Spinal cord (tissue), 10 donors: ENCODE measurements around the gene ZBTB9. TPM values are rescaled to one million over a fixed set of nuclear protein-coding genes. Genes with fewer than 3 reads are reported as not detected.

Experiments
- DNase-seq, 6 donors: peaks; one replicate each; pipeline versions ENCODE4 v3.0.0 to v3.0.0-alpha.2; 2013 to 2015; ENCODE audit warnings: low spot score in 6 of 6, low read depth in 4 of 6
- H3K27ac ChIP-seq: one replicate; pipeline ENCODE4 v1.5.1; 2013; ENCODE audit warnings: low read depth, low read length, control low read depth
- H3K27me3 ChIP-seq: one replicate; pipeline ENCODE4 v1.6.1; 2013; ENCODE audit warnings: low read length; ENCODE audit not compliant: control insufficient read depth, insufficient read depth
- H3K36me3 ChIP-seq: one replicate; pipeline ENCODE4 v1.6.1; 2013; ENCODE audit warnings: low read length; ENCODE audit not compliant: control insufficient read depth, insufficient read depth
- H3K4me1 ChIP-seq: one replicate; pipeline ENCODE4 v1.6.1; 2013; ENCODE audit warnings: low read length; ENCODE audit not compliant: control insufficient read depth, insufficient read depth
- H3K4me3 ChIP-seq: one replicate; pipeline ENCODE4 v1.5.1; 2013; ENCODE audit warnings: low read depth, low read length, control low read depth
- H3K9me3 ChIP-seq: one replicate; pipeline ENCODE4 v1.6.1; 2013; ENCODE audit warnings: low read length; ENCODE audit not compliant: control insufficient read depth, insufficient read depth
- WGBS: methylation state at CpG from one replicate; pipeline ENCODE4 v1.1.5; 2013; ENCODE audit warnings: missing lambda C conversion rate; ENCODE audit not compliant: insufficient coverage; 5-methylcytosine and 5-hydroxymethylcytosine counted together
- polyA plus RNA-seq, 2 donors: library from polyadenylated mRNA; unstranded; fragments of 120-200 nt; gene quantifications; one replicate each; pipeline ENCODE4 v1.2.1, GENCODE V29; 2013; ENCODE audit not compliant: insufficient read length in 2 of 2
- total RNA-seq, 2 donors: library from RNA; depleted of rRNA in 1 of 2; stranded (reverse); fragments of 120-200 nt in 1 of 2; fragments of >200 nt in 1 of 2; gene quantifications; one replicate each; pipeline versions ENCODE4 v1.2.3 to v1.2.4, GENCODE V29; 2013 to 2014
- donor health status: healthy.

The ZBTB9 gene
- total and polyA plus RNA-seq, 4 donors, result 7.1 to 14.1 (median 12.9) TPM

DNA sequence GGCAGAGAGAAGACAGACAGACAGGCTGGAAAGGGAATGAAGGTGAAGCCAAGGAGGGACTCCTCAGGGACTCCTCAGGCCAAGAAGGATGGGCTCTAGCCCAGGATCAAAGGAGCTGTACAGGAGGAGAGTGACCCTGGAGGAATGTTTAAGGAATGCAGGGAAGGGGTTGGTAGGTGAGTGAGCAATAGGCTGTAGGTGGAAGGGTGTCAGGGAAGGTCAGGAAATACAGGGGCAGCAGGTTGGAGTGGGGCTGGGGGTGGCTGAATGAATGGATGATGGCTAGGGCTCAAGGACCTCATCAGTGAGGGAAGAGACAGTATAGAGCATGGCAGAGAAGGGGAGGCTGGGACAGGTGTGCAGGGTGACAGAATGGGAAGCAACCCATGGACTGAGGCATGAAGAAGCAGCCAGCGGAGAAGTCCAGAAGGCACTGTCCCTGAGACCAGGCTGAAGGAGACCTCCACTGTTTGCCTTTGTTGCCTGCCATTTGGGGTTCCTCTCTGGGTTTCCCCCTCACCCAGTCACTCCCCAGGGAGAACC, 21.3 kb upstream of the ZBTB9 start:
- peaks cover 60% of the 10 kb centered on the region for H3K36me3 ChIP-seq
- H3K27ac ChIP-seq, result no peak overlapping the region
- peaks cover 47% of the 10 kb centered on the region for H3K4me1 ChIP-seq
- H3K4me3 ChIP-seq, result no peak overlapping the region
- DNase-seq, result no peak
- H3K27me3 ChIP-seq, result no peaks in the 10 kb centered on the region
- no peaks in the 10 kb centered on the region for H3K9me3 ChIP-seq
- WGBS, result 100% methylated on average over 1 of the region's 1 CpG

DNA sequence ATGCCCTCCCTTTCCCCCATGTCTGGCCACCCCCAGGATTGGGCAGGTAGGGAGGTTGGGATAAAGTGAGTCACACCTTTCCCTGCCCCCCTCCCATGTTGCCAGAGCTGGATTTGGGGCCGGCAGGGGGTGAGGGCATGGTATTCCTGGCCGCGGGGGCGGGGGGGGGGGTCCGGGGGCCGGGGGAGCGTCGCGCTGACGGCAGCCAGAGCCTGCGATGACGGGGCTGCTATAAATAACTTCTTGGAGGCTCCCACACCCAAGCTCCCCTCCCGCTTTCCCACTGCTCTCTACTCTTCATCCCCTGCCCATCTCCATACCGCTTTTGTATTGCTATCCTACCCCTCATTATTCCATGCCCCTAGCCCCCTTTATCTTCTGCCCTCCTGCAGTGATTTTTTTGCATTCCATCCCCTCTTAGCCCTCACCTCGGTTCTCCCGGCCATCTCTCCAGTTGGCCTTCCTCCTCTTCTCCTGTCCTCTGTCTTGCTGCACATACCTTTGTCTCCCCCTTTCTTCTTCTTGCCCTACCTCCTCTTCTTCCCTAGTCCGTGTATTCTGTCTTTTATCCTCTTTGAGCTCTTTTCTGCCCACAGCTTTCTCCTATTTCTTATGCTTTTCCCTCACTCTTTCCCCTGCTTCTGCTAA, 20.7 kb upstream of the ZBTB9 start:
- H3K4me3 ChIP-seq, result no peak overlapping the region
- no peak overlapping the region for H3K27ac ChIP-seq

DNA sequence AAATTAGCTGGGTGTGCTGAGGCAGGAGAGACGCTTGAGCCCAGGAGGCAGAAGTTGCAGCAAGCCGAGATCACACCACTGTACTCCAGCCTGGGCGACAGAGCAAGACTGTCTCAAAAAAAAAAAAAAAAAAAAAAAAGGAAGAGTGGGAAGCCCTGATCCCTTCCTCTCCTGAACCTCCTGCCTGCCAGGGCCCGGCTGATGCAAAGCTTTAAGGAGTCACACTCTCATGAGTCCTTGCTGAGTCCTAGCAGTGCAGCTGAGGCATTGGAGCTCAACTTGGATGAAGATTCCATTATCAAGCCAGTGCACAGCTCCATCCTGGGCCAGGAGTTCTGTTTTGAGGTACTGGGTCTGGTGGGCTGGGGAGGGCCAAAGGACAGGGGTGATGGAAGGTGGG, 19.4 kb upstream of the ZBTB9 start:
- WGBS, result 67% methylated on average over 1 of the region's 4 CpGs
- Histone ChIP-seq H3K9me3 (no peaks in the 10 kb centered on the region), H3K27me3 (no peaks in the 10 kb centered on the region), H3K36me3 (peaks cover 75% of the 10 kb centered on the region), H3K4me1 (peaks cover 32% of the 10 kb centered on the region), H3K4me3 (no peak overlapping the region), H3K27ac (no peak overlapping the region)
- no peak for DNase-seq

More for the DNA sequence above, 20.7 kb upstream of the ZBTB9 start:
- Histone ChIP-seq H3K9me3 (no peaks in the 10 kb centered on the region), H3K27me3 (no peaks in the 10 kb centered on the region), H3K4me1 (peaks cover 42% of the 10 kb centered on the region), H3K36me3 (peaks cover 66% of the 10 kb centered on the region)
- WGBS, result 16% methylated on average over 14 of the region's 17 CpGs
- no peak for DNase-seq

DNA sequence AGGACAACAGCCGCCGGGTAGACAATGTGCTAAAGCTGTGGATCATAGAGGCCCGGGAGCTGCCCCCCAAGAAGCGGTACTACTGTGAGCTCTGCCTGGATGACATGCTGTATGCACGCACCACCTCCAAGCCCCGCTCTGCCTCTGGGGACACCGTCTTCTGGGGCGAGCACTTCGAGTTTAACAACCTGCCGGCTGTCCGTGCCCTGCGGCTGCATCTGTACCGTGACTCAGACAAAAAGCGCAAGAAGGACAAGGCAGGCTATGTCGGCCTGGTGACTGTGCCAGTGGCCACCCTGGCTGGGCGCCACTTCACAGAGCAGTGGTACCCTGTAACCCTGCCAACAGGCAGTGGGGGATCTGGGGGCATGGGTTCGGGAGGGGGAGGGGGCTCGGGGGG, 16.7 kb upstream of the ZBTB9 start:
- WGBS, result 88% methylated on average over 16 of the region's 18 CpGs
- Histone ChIP-seq H3K36me3 (peaks cover 91% of the 10 kb centered on the region), H3K4me1 (peaks cover 8% of the 10 kb centered on the region), H3K4me3 (no peak overlapping the region), H3K9me3 (no peaks in the 10 kb centered on the region), H3K27ac (no peak overlapping the region), H3K27me3 (no peaks in the 10 kb centered on the region)
- no peak for DNase-seq

DNA sequence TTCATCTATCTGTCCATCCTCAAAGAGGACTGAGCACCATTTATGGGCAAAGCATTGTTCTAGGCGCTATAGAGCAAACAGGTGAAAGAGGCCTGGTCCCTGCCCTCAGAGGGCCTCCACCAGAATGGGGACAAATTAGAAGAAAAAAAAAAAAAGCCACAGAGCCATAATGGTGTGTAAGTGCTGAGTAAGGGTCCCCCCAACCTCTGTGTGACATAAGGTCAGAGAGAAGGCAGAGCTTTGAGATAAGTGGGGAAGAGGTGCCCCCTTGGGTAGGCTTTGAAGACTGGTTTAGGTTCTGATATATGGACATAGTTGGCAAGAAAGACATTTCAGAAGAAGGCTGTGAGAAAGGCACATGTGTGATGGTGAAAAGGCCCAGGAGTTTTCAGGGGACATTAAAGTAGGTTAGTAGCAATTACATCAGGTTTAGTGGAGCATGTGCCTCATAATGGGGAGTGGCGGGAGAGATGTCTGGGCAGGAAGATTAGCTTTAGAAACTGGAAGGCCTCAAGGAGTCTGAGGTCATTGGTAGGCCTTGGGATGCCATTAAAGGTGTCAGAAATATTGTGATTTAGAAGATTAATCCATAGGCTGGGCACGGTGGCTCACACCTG, 15.3 kb upstream of the ZBTB9 start:
- H3K9me3 ChIP-seq, result no peaks in the 10 kb centered on the region
- no peak for DNase-seq
- no peak overlapping the region for H3K27ac ChIP-seq
- no peak overlapping the region for H3K4me3 ChIP-seq
- H3K4me1 ChIP-seq, result no peaks in the 10 kb centered on the region
- peaks cover 94% of the 10 kb centered on the region for H3K36me3 ChIP-seq
- H3K27me3 ChIP-seq, result no peaks in the 10 kb centered on the region
- 94% methylated on average over 2 of the region's 3 CpGs for WGBS

DNA sequence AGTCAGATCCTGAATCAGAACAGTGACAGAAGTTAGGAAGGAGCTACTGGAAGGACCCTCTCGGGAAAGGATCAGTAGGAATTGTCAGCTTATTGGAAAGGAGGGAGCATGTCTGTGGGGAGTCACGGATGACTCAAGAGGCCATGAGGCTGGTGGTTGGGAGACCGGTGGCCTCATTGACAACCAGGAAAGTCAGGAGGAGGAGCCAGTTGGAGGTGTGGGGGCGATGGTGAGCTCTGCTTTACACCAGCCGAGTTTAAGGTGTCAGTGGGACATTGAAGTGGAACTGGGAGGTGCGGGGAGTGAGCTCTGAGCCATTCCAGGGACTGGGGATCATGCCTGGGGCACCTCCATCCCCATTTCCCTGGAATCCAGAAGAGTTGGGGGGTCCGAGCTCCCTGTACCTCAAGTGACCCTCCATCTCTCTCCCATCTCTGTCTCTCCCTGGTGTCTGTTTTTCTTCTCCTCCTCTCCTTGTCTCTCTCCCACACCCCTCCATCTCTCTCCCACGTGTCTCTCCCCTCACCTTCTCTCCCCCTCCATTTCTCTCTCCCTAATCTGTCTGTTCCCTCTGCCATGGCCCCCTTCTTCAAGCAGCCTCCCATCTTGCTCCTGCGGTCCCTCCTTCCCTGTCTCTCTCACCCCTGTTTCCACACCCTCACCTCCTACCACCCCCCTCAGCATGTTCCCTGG, 14.3 kb upstream of the ZBTB9 start:
- WGBS, result 81% methylated on average over 7 of the region's 9 CpGs
- H3K4me3 ChIP-seq, result no peak overlapping the region
- no peak overlapping the region for H3K27ac ChIP-seq
- no peaks in the 10 kb centered on the region for H3K27me3 ChIP-seq
- H3K9me3 ChIP-seq, result no peaks in the 10 kb centered on the region
- H3K36me3 ChIP-seq, result peaks cover 92% of the 10 kb centered on the region
- no peaks in the 10 kb centered on the region for H3K4me1 ChIP-seq
- DNase-seq, result no peak

DNA sequence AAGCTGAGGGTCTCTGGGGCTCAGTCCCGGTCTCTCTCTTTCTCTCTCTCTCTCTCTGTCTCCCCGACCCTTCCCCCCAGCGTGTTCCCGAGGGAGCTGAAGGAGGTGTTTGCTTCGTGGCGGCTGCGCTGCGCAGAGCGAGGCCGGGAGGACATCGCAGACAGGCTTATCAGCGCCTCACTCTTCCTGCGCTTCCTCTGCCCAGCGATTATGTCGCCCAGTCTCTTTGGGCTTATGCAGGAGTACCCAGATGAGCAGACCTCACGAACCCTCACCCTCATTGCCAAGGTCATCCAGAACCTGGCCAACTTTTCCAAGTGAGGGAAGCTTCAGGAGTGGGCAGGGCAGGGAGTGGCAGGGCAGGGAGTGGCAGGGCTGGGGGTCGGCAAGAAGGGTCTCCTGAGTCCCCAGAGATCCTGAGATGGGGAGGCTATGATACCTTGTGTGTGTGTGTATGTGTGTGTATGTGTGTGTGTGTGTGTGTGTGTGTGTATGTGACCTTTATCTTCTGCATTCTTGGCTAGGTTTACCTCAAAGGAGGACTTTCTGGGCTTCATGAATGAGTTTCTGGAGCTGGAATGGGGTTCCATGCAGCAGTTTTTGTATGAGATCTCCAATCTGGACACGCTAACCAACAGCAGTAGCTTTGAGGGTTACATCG, 13.6 kb upstream of the ZBTB9 start:
- no peaks in the 10 kb centered on the region for H3K4me1 ChIP-seq
- H3K36me3 ChIP-seq, result peaks cover 89% of the 10 kb centered on the region
- no peaks in the 10 kb centered on the region for H3K27me3 ChIP-seq
- H3K27ac ChIP-seq, result no peak overlapping the region
- no peak overlapping the region for H3K4me3 ChIP-seq
- no peak for DNase-seq
- WGBS, result 80% methylated on average over 13 of the region's 19 CpGs
- H3K9me3 ChIP-seq, result no peaks in the 10 kb centered on the region

DNA sequence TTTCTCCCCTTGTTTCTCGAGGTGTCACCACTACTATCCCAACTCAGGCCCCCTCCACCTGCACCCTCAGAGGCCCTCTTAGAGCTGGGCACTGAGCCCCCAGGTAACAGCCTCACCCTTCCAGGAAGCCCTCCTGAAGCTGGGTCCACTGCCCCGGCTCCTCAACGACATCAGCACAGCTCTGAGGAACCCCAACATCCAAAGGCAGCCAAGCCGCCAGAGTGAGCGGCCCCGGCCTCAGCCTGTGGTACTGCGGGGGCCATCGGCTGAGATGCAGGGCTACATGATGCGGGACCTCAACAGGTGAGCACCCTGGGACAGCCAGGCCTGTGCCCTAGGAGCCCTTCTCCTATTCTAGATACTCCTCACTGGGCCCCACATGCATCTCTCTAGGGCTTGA, 12.9 kb upstream of the ZBTB9 start:
- no peak overlapping the region for H3K27ac ChIP-seq
- DNase-seq, result no peak
- peaks cover 92% of the 10 kb centered on the region for H3K36me3 ChIP-seq
- WGBS, result 90% methylated on average over 7 of the region's 9 CpGs
- H3K4me3 ChIP-seq, result no peak overlapping the region
- H3K27me3 ChIP-seq, result no peaks in the 10 kb centered on the region
- H3K4me1 ChIP-seq, result no peaks in the 10 kb centered on the region
- H3K9me3 ChIP-seq, result no peaks in the 10 kb centered on the region

DNA sequence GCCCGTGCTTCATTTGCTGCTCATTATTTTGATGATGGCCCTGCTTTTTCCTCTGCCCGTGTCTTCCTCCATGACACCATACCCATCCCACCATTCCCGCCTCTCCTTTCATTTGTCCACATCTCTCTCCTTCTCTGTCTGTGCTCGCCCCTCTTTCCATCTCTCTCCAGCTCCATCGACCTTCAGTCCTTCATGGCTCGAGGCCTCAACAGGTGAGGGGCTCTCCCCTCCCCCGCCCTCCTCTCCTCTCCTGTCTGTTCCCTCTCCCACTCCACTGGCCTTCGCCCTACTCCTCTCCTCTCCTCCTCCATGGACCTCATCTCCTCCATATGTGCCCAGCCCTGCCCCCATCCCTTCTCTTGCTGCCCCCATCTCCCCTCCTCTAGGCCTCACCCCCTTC, 12.1 kb upstream of the ZBTB9 start:
- peaks cover 92% of the 10 kb centered on the region for H3K36me3 ChIP-seq
- no peaks in the 10 kb centered on the region for H3K9me3 ChIP-seq
- H3K4me1 ChIP-seq, result no peaks in the 10 kb centered on the region
- H3K27ac ChIP-seq, result no peak overlapping the region
- 83% methylated on average over 7 of the region's 8 CpGs for WGBS
- no peaks in the 10 kb centered on the region for H3K27me3 ChIP-seq
- DNase-seq, result no peak
- no peak overlapping the region for H3K4me3 ChIP-seq
